ENCODE results near the gene BORCS6.
"Not testable (repeated sequence)": the region's sequence is repeated elsewhere in the genome, so short reads cannot be mapped to it uniquely, and the experiment has no call there.

BORCS6 gene

DNA sequence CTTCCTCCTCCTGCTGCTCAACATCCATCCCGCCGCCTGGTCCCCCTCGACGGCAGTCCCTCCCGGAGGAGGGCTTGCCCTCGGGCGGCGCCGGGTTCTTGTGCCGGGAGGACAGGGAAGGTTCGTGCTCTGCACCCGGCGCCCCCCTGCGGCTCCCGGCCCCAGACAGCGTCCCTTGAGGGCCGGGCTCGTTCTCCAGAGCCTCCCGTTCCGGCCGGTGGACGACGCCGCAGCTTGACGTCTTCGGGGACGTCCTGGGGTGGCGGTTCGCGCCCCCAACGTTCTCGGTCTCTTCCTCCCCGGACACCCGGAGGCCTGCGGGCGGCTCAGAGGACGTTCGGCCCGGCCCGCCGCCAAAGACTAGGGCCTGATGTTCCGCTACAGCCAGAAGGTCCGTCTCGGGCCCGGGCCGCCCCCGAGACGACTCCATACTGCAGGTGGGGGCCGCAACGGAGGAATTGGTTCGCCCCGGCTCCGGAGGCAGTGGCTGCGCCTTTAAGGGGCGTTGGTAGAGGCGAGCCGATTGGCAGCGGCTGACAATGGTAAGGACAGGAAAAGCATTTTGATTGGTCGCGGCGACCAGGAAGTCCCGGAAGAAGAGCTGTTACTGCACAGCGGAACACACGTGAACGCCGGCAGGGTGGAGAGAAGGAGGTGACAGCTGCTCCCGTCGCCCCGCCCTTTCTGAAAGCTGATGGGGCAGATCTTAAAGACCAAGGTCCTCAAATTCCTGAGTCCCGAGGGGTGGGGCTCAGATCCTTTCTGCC is at the start of gene BORCS6:
TSS of gene BORCS6 (minus strand) at position 470 of the 767 bp plus-strand sequence. CDS start at position 430, 40 bp downstream.
- DNase-seq (ENCODE audit: low spot score), result peak; percentile 81

DNA sequence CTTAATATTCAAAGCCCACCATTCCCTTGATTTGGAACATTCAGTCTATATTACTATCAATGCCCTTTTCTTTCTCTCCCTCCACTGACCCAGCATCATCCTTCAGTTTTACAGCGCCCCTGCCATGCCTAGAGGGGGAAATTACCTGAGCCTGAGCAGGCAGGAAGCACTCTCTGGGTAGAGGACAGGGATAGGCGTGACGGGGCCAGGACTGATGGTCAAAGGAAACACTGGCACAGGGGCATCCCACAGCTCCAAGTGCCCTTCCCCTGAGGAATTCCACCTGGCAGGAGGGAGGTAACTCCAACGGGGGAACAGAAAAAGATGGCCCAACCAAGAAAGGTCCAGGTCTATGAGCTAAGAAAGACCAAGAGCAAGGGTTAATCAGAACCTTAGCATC is 47.9 kb upstream of the BORCS6 start:
- no peak for DNase-seq (ENCODE audit: low spot score)

DNA sequence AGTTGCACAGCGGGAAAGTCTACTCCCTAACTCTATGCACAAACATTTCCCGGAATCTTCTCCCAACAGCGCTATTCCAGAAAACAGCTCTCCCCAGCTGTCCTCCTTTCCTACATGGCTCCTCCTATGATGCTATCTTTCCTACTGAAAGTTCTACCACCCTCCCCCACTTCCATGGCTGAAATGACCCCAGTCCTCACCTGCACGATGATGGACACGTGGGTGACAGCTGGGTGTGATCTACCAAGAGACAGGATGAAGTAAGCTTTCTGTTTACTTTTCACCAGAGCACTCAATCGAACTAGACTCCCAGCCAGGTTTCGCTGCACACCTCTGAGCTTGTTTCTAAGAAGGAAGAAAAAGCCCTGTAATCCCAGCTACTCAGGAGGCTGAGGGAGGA is 47.2 kb upstream of the BORCS6 start:
- no peak for DNase-seq (ENCODE audit: low spot score)

DNA sequence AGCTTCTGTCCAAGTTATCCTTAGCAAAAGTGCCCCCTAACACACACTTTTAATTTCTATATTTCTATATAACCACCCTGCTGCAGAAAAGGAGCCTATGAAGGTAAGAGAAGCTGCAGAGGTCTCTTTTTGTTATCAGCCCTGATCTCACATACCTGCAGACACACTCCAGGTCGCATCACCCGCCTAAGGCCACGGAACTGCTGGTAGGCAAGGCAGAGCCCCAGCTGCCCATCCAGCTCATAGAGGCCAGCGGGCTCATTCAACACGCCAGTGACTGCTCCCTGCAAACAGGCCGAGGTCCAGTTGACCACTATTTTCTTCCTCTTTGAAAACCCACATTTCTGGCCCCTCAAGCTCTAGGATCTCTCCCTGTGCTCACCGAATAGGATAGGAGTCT is 45.7 kb upstream of the BORCS6 start:
- DNase-seq (ENCODE audit: low spot score), result no peak

DNA sequence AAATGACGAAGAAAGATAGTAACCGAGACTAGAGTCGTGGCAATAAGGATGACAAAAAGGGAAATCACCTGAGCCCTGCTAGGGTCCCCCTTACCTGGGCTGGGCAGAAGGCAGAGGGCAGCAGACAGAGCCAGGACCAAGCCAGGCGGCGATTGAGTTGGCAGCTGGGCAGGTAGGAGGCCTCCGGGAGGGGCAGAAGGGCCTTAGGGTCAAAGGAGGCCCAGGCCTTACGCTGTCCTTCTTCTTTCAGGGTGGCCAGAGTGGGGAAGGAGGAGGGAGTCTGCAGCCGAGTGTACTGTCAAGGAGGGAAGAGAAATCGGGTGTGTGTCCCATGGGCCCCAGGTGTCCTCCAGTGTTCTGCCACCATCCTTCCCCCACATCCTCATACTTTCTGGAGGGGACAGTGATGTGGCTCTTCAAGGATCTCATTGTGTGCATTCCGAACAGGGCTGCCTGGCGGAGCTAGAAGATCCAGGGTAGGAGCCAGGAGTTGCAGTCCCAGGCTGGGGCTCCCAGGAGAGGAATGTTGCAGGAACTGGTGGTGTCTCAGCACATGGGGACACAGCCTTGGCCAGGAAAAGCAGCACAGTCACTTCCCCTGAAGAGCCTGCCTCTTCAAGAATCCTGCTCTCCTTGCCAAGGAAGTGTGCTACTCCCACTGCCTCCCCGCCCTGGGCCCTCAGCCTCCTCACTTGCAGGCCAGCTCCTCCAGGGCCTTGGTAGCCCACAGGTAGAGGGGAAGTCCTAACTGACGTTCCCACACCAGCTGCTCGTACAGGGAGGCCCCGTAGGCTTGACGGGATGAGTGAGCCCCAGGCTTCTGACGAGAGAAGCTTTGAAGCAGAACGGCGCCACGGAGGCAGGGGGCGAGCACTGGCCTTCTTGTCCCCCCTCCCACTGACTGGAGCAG is 44.6 kb upstream of the BORCS6 start:
- DNase-seq (ENCODE audit: low spot score), result no peak

DNA sequence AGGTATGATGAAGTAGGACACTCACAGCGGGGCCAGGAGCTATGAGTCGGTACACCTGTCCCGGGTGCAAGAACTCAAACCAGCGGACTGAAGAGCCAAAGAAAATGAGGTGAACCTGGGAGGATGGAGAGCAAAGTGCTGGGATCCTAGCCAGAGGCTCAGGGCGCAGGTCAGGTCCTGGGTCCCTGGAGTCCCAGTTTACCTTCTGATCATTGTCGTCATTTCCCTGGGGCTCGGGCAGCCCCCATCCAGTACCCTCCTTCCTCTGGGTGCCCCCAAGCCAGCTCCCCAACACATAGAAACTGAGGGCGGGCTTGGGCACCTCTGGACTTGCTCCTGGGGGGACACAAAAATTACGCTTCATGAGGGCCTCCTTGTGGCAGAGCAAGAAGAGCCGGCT is 41.7 kb upstream of the BORCS6 start:
- no peak for DNase-seq (ENCODE audit: low spot score)

DNA sequence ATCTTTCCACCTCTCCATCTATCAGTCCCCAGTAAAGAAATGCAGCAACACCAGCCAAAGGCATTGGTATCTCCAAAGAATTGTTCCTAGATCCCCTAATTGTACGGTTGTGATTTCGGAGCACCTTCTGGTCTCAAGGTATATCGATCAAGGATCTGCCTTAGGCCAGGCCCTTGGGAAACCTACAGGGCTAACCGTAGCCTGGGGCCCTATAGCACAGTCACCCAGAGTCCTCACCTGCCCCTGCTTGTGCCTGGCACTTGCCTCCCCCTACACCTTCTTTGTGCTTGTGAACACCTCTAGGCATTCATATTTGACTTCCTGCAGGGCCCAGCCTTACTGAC is 37.2 kb upstream of the BORCS6 start:
- DNase-seq (ENCODE audit: low spot score), result no peak

DNA sequence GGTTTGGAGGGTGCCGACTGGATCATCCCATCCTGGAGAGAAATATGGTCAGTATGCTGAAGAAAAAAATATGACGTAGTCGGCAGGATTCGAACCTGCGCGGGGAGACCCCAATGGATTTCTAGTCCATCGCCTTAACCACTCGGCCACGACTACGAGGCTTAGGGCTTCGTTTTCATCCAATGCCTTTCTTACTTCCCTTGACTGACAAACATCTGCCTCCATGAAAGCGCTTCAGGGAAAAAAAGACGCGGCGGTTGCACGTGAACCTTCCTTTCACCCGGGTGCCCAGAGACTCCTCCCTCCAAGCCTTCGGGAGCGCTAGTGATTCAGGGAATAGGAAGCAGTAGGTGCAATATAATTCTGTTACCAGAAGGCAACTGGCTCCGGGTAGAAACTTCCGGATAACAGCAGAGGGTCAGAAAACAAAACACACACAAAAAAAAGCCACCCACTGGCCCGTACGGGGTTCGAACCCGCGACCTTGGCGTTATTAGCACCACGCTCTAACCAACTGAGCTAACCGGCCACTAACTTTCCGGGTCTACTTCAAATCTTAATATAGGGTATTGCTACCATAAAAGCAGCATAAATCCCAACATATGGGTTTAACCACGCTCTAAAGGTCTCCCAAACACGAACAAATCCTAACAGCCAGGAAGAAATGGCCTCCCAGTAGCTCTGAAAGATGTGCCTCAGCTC is 36.7 kb upstream of the BORCS6 start:
- DNase-seq (ENCODE audit: low spot score), result peak; percentile 62

DNA sequence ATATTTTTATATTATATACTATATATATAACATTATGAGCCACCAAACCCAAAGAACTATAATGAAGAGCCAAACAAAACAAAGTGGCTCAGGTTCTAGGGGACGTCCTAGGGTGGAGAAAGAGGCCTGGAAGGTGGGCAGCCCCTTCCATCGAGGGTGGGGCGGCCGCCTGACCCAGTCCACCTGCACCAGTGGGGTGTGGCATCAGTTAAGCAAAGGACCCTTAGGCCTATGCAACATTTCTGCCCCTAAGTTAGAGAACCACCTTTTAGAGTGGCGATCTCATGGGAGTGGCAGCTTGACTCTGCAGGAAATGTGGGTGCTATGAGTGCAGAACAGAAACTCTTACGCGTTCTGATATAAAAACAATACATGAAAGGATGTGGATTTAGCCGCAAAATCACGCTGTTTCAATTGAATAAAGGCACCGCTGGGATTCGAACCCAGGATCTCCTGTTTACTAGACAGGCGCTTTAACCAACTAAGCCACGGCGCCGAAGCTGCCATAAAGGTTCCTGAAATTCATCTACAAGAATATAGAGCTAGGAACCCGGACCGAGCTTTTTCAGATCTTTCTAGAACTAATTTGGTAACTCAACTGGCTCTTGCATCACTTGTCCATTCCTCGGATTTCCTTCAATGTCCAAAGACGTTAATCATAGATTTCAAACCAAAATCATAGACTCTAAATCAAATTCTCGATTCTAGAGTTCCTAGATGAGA is 36.0 kb upstream of the BORCS6 start:
- DNase-seq (ENCODE audit: low spot score), result no peak

DNA sequence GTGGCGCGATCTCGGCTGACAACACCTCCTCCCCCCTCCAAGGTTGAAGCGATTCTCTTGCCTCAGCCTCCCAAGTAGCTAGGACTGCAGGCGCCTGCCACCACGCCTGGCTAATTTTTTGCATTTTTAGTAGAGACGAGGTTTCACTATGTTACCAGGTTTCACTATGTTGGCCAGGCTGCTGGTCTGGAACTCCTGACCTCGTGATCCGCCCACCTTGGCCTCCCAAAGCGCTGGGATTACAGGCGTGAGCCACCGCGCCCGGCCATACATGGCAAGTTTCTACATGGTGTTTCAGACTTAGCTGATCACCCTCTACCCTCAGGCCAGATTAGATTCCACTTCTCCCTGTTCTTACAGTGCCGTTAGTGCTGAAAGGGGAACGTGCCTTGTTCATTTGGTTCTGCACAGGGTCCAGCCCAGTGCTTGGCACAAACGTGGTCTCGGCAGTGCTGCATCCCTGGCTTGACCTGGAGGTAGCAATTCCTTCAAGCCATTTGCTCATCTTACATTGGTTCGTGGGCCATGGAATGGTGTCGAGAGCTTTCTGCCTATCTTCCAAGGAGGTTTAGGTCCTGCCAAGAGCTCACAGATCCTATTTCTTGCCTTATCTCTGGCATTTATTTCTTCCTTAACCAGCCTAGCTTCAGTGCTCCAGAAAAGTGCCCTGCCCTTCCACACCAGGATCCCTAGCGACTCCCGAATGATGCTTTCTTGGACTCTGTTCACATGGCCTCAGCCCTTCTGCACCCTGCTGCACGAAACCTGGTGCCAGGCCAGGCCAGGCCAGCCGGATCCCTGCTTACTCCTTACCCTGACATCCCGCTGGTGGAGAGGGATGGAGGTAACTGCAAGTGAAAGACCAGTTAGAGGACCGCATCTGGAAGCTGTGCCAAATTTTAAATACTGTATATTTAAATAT is 35.2 kb upstream of the BORCS6 start:
- no peak for DNase-seq (ENCODE audit: low spot score)

DNA sequence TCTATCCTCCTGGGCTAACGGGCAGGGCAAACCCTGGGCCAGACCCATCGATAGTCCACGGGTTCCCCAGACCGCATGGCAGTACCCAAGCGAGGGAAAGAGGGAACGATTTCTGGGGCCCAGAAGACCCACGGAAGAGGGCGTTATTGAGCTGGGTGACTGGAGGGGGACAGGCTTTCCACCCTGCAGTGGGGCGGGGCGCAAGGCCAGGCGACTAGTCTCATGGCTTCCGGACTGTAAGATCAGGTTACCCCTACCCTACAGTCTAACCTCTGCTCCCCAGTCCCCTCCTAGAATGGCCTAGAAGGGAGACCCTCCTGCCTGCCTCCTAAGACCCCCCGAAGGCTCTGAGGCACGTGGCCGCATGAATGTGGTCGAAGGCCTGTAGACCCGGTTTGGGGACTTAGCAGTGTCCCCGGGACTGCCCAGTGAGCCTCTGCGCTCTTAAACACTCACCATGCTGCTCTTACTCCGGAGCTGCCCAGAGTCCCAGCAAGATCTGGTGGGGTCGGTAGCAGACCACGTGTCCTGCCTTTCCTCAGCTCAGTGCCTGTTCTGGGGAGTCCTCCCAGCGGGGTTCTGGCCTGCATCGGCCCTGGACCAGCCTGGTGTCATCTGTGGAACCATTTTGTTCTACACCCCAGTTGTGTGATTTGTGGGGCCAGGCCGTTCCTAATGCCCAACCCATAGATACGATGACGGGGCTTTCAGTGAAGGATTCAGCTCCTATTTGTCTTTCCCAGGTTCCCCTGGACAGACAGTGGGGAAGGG is 33.6 kb upstream of the BORCS6 start:
- peak; percentile 38 for DNase-seq (ENCODE audit: low spot score)

DNA sequence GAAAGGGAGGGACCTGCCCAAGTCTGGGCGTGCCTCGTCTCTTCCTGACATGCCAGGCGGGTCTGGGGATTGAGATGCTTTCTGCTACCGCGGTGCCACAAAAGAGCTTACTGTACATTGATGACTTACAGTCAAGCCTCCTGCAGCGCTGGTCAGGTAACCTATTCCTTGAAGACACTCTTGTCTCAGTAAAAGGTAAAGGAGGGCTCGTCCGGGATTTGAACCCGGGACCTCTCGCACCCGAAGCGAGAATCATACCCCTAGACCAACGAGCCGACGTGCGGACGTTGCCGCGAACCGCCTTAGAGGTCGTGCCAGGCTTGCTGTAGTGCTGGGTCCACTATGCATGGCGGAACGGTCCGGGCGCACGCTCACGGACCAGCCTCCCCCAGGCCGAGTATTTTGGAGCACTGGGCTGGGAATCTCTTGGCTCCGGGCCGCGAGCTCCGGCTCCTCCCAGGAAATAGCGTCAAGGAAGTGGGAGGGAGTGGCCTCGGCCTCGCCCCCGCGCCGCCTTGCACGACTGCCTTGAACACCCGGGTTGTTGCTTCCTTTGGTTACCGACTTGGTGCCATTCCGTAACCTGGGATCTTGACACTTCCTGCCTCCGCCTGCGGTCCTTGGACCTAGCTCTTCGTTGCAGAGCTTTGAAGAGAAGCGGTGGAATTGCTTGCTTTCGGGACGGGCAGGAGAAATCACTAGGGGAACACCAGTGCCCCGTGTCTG is 32.8 kb upstream of the BORCS6 start:
- peak; percentile 66 for DNase-seq (ENCODE audit: low spot score)

DNA sequence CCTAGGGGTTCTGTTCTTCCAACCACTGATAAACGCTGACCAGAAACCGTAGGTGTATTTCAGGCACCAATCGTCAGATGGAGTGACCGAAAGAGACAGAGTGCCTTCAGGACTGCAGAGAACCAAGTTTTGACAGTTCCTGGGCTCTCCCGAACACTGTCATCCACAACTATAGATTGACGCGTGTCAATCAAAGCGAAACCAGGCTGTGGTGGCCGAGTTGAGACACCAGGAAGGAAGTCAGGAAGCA is 32.3 kb upstream of the BORCS6 start:
- no peak for DNase-seq (ENCODE audit: low spot score)

DNA sequence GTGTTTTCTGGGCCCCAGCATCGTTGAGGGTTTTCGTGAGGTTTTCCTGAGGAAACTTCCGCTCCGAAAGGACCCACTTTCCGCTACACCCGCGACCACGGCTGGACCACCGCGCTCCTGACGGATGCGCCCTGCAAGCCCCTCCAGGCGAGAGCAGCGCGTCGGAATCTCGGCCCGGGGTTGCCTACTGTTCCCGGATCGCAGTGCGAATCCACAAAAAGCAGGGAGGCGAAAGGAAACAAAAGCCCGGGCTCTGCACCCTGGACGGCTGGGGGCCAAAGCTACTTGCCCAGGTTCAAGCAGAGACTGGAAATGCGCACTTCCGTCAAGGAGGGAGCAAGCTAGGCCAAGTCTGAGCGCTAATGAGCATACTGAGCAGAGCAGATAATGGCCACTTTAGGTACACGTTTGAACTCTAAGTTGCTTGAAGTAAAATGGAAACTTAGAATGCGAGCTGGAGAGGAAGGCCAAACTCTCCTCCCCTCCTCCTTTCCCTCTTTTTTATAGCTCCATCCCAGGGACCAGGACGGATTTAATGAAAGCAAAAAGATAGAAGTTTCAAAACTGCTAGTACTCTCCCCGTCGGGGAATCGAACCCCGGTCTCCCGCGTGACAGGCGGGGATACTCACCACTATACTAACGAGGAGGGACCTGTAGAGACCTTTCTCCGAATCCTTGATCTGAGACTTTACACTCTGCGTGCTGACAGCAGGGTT is 31.8 kb upstream of the BORCS6 start:
- DNase-seq (ENCODE audit: low spot score), result peak; percentile 31

DNA sequence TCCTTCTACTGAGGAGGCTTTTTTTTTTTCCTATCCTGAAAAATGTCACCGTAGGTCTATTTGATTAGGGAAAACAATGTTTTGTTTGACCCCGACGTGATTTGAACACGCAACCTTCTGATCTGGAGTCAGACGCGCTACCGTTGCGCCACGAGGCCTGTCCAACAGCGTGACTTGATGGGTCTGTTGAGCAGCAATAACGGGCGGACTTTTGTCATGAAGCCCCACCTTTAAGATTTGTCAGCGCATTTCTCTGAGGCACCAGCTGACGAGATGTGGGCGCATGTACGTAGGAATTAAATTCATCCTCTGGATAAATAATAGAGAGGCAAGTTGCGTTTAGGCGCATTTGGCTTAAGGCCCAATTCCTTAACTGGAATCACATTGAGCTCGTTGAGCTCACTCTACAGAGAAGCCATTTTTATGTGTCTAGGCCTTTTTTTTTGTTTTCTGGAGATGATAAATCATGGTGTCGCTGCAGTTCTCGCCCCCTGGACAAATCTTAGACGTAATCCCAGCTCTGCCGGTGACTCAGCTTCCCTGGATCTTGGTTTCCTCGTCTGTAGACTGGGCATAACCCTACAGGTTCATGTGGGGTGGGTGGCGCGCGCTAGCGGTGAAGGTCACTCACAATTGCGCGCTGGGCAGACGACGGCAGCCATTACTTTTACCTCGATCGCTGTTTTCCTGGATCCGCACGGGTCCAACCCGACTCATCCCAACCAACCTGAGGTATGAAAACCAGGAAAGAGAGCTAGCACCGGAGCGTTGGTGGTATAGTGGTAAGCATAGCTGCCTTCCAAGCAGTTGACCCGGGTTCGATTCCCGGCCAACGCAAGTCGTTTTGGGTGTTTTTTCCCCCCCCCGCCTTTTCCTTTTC is 31.0 kb upstream of the BORCS6 start:
- DNase-seq (ENCODE audit: low spot score), result peak; percentile 61

DNA sequence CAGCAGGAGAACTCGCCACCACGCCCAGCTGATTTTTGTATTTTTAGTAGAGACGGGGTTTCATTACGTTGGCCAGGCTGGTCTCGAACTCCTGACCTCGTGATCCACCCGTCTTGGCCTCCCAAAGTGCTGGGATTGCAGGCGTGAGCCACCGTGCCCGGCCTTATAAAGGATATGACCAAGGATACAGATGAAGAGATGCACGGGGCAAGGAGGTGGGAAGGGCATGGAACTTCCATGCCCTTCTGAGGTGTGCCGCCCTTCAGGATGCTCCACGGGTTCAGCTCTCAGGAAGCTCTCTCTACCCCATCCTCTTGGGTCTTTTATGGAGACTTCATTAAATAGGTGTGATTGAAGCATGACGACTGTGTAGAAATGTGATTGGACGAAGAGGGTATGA is 24.0 kb upstream of the BORCS6 start:
- DNase-seq (ENCODE audit: low spot score), result not testable (repeated sequence)

DNA sequence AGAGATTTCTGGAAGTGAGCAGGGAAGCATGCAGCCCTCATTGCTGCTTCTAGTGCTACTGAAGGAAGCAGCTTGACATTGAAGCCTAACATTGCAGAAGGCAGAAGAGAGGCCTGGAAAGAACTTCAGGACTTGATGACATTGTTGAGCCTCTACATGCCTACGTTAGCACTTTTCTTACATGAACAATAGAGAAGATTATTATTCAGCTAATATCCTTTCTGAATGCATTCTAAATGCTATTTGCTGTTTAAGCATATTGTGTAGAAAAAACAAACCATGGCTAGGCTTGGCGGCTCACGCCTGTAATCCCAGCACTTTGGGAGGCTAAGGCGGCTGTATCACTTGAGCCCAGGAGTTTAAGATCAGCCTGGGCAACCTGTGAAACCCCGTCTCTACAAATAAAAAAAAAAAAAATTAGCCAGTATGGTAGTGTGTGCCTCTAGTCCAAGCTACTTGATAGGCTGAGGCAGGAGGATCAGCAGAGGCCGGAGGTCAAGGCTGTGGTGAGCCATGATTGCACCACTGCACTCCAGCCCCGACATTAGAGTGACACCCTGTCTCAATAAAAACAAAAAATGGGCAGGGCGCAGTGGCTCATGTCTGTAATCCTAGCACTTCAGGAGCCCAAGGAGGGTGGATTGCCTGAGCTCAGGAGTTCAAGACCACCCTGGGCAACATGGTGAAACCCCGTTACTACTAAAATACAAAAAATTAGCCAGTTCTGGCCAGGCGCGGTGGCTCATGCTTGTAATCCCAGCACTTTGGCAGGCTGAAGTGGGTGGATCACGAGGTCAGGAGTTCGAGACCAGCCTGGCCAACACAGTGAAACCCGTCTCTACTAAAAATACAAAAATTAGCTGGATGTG is 22.6 kb upstream of the BORCS6 start:
- DNase-seq (ENCODE audit: low spot score), result no peak
